ENCODE results near the gene SCUBE2.
A peak's percentile ranks its signal among the peaks of the same experiment; 100 is the strongest.
"Not testable (repeated sequence)": the region's sequence is repeated elsewhere in the genome, so short reads cannot be mapped to it uniquely, and the experiment has no call there.

SCUBE2 gene

GRCh38 chr11:9008661-9009060, 82.7 kb downstream of the SCUBE2 start:
- no peak for DNase-seq (ENCODE audit: low read depth in 2 of 2)

- no peak for DNase-seq (ENCODE audit: low read depth in 2 of 2)
Observed at GRCh38 chr11:9008011-9008550, 83.3 kb downstream of the SCUBE2 start.

GRCh38 chr11:9005087-9005486, 86.3 kb downstream of the SCUBE2 start:
- no peak for DNase-seq (ENCODE audit: low read depth in 2 of 2)

GRCh38 chr11:9004183-9004926, 87.0 kb downstream of the SCUBE2 start:
- DNase-seq (ENCODE audit: low read depth in 2 of 2), result no peak

- DNase-seq (ENCODE audit: low read depth in 2 of 2), result peak; percentile 24 to 61
Observed at GRCh38 chr11:9003573-9004182, 87.7 kb downstream of the SCUBE2 start, which contains the start of gene NRIP3. TSS of gene NRIP3 (minus strand) at chr11:9004001. CDS start at chr11:9003935, 66 bp downstream.

GRCh38 chr11:9002920-9003572, 88.4 kb downstream of the SCUBE2 start:
- DNase-seq (ENCODE audit: low read depth in 2 of 2), result peak in 1 of 2 experiments; percentile 9

- peak; percentile 22 to 24 for DNase-seq (ENCODE audit: low read depth in 2 of 2)
Observed at GRCh38 chr11:9001736-9002135, 89.7 kb downstream of the SCUBE2 start.

GRCh38 chr11:8998017-8998416, 93.4 kb downstream of the SCUBE2 start:
- no peak for DNase-seq (ENCODE audit: low read depth in 2 of 2)

- no peak for DNase-seq (ENCODE audit: low read depth in 2 of 2)
Observed at GRCh38 chr11:8997451-8997850, 93.9 kb downstream of the SCUBE2 start.

GRCh38 chr11:8989453-8989852, 101.9 kb downstream of the SCUBE2 start:
- no peak for DNase-seq (ENCODE audit: low read depth in 2 of 2)

- no peak for DNase-seq (ENCODE audit: low read depth in 2 of 2)
Observed at GRCh38 chr11:8988329-8989234, 102.8 kb downstream of the SCUBE2 start.

GRCh38 chr11:8987446-8987845, 104.0 kb downstream of the SCUBE2 start:
- DNase-seq (ENCODE audit: low read depth in 2 of 2), result no peak

- DNase-seq (ENCODE audit: low read depth in 2 of 2), result not testable (repeated sequence)
Observed at GRCh38 chr11:8986772-8987171, 104.6 kb downstream of the SCUBE2 start.

GRCh38 chr11:8985462-8985861, 105.9 kb downstream of the SCUBE2 start:
- no peak for DNase-seq (ENCODE audit: low read depth in 2 of 2)

GRCh38 chr11:8983552-8983951, 107.8 kb downstream of the SCUBE2 start:
- DNase-seq (ENCODE audit: low read depth in 2 of 2), result no peak

- no peak for DNase-seq (ENCODE audit: low read depth in 2 of 2)
Observed at GRCh38 chr11:8980485-8980884, 110.9 kb downstream of the SCUBE2 start.

GRCh38 chr11:8979365-8979764, 112.0 kb downstream of the SCUBE2 start:
- DNase-seq (ENCODE audit: low read depth in 2 of 2), result not testable (repeated sequence)

- no peak for DNase-seq (ENCODE audit: low read depth in 2 of 2)
Observed at GRCh38 chr11:8973121-8973520, 118.3 kb downstream of the SCUBE2 start.

- DNase-seq (ENCODE audit: low read depth in 2 of 2), result no peak
Observed at GRCh38 chr11:8971924-8972316, 119.5 kb downstream of the SCUBE2 start.

- no peak for DNase-seq (ENCODE audit: low read depth in 2 of 2)
Observed at GRCh38 chr11:8971196-8971923, 120.0 kb downstream of the SCUBE2 start.
